ENCODE results near the gene DCLRE1B. TPM values are rescaled to one million over a fixed set of nuclear protein-coding genes. Genes with fewer than 3 reads are reported as not detected.

The DCLRE1B gene
- total and polyA plus RNA-seq, 9 of the 15 experiments (the other 6 are each of a cell fraction or from before 2014, with no cell fraction given), result 10.6 to 28.8 (median 17.2) TPM

- TF ChIP-seq ZBTB11 (CRISPR knock-in tag; IDR thresholded peaks at IDR 0.05), result no peak
- TF ChIP-seq ZC3H8 (IDR thresholded peaks at IDR 0.05), result no peak
- no peak for TF ChIP-seq XRCC5 (IDR thresholded peaks at IDR 0.05; ENCODE audit: low read depth, low read length)
- no peak for TF ChIP-seq FOXJ3 (CRISPR knock-in tag; IDR thresholded peaks at IDR 0.05)
- no peak for TF ChIP-seq NFRKB (IDR thresholded peaks at IDR 0.05; ENCODE audit: low read depth)
- TF ChIP-seq ZNF511 (CRISPR knock-in tag; IDR thresholded peaks at IDR 0.05), result no peak
- TF ChIP-seq DEAF1 (CRISPR knock-in tag; IDR thresholded peaks at IDR 0.05), result no peak
- TF ChIP-seq YY1 (IDR thresholded peaks at IDR 0.05; ENCODE audit: borderline replicate concordance in 1 of 3, control insufficient read depth in 1 of 3, extremely low read depth in 1 of 3, insufficient read depth in 3 of 3, insufficient read length in 1 of 3, insufficient replicate concordance in 2 of 3, low read depth in 1 of 3, low read length in 2 of 3), result no peak
These were observed 44.2 kb upstream of the DCLRE1B start (continued) for GRCh38 chr1:113860891-113861290.

Measured in K562 (cell line).